Stimulated activated CD4-positive, alpha-beta T cell treated with anti-CD3 and anti-CD28 coated beads, Interleukin-2, amount 100 ng/mL, for 4 hours (primary cell): ENCODE measurements around the gene SLC66A3.

Experiments used
- DNase-seq: peaks from one replicate; pipeline ENCODE4 v3.0.0-alpha.2; 2020; ENCODE audit warnings: low read depth

SLC66A3 gene

DNA sequence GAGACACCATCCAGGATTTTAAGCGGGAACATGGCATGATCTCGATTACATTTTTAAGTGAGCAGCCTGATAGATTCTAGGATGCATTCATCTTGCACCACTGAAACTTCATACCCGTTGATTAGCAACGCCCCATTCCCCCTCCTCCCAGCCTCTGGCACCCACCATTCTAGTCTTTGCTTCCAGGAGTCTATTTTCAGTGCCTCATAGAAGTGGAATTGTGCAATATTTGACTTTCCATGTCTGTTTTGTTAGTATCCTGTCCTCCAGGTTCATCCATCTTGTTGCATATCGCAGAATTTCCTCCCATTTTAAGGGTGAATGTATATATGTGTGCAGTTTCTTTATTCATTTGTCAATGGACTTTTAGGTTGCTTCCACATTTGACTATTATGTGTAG, 20.9 kb upstream of the SLC66A3 start:
- no peak for DNase-seq

- DNase-seq: no peak
Observed at GRCh38 chr2:11140492-11140891, 14.8 kb upstream of the SLC66A3 start.

- no peak for DNase-seq
Observed at GRCh38 chr2:11141319-11141718, 13.9 kb upstream of the SLC66A3 start.

DNA sequence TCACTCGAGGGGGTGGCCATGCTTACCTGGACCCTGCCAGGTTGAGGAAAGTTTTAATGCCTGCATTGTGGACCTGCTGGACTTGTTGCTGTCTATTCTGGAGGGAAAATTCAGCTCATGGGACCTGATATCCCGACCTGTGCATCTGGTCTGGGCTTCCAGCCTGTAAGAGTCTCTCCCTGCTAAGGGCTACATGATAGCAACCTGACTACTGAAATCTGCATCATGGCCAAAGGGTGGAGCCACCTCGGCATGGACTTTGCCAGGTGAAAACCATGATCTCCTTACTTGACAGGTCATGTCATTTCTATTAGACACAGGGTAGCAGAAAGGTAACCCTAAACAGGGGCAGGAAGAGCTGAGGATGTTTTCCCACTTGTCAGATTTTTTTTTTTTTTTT, 12.9 kb upstream of the SLC66A3 start:
- DNase-seq: no peak

- no peak for DNase-seq
Observed at GRCh38 chr2:11142987-11143386, 12.3 kb upstream of the SLC66A3 start.

- no peak for DNase-seq
Observed at GRCh38 chr2:11144077-11144737, 11.1 kb upstream of the SLC66A3 start.

DNA sequence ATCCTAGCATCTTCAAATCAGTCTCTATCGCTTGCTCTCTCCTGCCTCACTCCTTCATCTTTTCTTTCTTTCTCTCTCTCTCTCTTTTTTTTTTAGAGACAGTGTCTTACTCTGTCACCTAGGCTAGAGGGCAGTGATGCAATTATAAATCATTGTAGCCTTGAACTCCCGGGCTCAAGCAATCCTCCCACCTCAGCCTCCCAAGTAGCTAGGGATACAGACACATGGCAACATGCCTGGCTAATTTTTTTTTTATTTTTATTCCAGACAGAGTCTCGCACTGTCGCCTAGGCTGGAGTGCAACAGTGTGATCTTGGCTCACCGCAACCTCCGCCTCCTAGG, 10.6 kb upstream of the SLC66A3 start:
- DNase-seq: no peak

DNA sequence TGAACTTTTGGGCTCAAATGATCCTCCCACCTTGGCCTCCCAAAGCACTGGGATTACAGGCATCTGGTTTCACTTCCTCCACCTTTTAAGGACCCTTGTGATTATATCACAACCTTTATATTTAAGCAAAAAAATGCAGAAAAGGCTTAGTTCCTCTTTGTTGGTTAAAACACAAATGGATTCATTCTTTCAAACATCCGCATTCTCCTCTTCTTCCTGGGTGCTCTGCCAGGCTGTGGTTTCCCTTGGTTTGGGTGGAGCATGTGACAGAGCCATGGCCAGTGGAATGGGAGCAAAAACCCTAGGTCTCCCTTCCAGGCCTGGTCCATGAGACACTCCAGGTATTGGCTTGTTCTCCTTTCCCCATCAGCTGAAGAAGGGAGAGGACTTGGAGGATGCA, 9.9 kb upstream of the SLC66A3 start:
- DNase-seq: no peak

DNA sequence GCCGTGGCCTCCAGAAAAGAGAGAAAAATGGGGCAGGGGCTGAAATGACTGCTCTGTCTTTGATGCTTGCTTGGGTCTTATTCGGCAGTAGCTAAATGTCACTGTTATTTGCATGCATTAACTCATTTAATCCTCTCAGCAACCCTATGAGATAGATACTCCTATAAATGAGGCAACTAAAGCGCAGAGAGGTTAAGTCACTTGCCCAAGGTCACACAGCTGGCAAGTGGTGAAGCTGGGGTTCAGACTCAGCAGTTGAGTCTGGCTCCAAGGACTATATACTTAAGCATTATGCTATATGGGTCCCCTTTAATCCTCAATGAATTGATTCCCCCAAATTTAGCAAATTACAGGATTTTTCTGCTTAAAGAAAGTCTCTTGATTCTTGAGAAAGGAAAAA, 9.2 kb upstream of the SLC66A3 start:
- no peak for DNase-seq

DNA sequence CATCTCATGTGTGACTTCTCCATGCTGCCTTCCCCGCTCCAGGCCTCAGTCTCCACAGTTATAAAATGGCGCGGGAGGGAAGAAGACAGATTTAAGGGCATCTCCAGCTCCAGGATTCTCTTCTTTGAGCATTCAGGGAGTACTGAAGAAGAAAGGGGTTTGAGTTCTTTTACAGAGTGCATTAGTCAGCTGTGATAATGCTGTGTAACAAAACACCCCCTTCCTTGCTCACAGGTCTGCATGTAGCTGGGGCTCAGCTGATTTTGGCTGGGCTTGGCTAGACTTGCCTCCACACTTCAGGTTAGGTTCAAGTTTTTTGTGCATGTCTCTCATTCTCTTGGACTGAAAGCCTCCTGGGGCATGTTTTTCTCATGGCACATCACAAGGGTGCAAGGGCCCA, 8.0 kb upstream of the SLC66A3 start:
- DNase-seq: no peak

DNA sequence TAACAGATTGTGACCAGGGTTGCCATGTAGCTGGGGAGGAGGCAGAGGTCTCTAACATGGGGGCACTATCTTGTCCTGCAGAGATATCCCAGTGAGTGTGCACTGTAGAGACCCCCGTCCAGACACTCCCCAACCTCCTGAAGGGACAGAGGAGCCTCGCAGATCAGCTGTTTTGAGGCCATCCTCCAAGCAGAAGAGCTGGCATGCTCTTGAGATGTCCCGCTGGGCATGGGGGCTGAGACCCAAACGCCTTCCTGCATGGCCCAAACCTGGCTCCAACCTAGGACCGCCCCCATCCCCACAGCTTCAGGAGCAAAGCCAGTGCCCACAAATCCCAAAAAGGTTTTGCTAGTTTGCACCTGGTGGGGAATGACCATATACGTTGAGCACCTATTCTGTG, 2.7 kb upstream of the SLC66A3 start:
- DNase-seq: no peak

GRCh38 chr2:11154016-11154922, 998 bp upstream of the SLC66A3 start:
- DNase-seq: no peak

GRCh38 chr2:11154923-11155380, 315 bp upstream of the SLC66A3 start:
- peak; percentile 99 for DNase-seq

DNA sequence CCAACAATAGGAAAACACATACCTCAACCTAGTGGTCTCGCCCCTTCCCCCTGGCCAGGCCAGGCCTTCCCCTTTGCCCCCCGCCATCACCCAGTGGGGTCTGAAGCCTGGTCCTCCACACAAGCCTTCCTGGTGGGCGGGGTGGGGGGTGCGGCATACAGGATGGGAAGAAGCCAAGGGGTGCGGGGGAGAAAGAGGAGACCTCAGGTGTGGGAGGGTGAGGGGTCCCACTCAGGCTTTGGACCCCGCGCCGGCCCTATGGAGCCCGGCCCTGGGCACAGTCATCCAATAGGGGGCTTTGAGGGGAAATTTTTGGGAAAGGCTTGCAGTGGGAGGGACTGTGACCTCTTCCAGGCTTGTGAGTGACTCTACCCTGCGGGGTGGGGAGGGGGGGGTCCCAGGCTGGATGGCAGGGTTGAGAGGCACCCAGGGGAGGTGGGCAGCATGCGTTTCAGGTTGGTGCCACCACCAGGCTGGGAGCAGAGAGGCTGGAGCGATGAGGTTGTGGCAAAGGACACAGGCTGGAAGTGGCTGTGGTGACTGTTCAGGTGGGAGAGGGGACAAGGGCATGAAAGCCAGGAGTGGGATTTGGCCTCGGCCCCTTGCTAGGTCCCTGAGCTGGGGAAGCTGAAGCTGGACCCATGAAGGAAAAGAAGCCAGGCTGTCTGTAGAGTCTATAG, 1.3 kb downstream of the SLC66A3 start:
- DNase-seq: no peak

DNA sequence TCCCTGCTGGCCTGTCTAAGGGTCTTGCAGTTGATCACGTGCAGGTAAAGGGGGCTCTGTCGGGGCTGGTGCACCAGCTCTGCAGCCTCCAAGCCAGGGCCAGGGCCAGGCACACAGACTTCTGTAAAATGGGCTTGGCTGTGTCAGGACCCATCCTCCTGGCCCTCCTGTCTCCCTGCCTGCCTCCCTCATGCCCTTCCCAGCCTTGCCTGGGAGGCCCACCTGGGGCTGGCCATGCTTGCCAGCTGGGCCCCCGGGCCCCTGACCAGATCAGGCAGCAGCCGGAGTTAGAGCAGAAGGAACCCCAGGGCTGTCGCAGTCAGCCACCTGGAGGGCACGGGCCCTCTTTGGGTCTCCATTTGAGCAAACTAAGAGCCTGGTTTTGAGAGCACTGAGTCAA, 2.0 kb downstream of the SLC66A3 start:
- no peak for DNase-seq

DNA sequence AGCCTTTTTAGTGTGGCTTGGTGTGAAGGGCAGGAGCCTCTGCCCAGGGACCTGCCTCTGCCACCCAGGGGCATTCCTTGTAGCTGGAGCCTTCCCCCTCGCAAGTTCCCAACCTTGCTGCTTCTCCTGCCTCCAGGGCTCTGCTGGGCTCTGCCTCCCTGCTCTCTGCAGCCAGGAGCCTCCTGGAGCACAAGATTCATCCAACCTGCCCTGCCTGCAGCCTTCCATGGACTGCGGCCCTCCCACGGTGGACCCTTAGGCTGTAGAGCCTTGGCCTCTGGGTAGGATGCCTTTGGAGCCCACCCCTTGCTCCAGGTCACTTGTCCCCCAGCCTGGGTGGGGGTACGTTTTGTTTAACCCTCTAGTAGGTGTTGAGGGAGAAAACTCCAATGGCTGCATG, 2.5 kb downstream of the SLC66A3 start:
- DNase-seq: no peak

DNA sequence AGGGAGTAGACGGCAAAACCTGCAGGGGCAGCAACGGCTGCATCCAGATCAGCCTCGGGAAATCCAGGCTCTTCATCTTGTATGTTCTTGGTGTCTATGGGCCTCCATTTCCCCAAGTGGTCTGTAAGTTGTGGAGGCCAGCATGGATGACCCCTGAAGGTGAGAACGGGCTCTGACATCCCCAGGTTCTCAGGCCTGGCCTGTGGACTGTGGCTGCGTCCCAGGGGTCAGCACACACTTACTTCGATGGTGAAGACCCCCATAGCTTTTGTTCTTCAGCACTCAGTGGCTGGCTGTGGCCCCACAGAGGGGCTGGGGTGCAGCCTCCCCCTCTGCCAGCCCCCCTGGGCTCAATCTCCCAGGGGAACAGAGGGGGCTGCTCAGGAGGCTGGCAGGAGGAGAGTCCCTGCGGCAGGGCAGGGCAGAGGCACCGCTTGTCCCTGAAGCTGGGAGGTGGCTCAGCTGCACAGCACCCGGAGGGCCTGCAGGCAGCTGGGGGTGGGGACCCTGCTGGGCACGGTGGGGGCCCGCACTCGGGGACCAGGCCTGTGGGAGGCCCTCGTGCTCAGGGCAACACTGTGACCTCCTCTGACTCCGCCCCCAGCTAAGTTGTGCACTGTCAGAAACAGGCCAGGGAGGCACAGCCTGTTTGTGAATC, 3.8 kb downstream of the SLC66A3 start:
- DNase-seq: no peak

DNA sequence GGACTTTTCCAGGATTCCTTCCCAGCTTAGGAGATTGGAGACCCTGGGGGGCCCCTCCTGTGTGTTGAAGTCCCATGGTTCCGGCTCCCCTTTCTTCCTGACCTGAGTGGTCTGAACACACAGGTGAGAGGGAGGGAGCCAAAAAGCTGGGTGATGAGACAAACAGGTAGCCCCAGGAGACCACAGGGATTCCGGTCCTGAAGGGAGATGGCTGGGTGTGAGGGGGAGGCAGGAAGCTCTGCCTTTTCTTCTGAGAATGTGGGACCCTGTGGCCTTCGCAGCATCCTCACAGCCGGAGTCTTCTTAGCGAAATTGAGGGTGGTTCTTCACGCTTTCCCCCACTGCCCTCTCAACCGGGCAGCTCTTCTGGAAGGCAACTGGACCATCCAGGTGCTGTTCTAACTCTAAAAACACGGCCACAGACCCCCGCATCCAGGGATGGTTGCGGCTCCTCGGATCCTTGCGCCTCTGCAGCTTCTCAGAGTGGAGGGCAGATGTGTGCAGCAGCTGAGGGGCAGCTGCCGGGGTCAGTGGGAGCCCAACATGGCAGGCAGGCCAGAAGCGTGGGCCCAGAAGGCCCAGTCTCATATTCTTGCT, 4.4 kb downstream of the SLC66A3 start:
- no peak for DNase-seq

DNA sequence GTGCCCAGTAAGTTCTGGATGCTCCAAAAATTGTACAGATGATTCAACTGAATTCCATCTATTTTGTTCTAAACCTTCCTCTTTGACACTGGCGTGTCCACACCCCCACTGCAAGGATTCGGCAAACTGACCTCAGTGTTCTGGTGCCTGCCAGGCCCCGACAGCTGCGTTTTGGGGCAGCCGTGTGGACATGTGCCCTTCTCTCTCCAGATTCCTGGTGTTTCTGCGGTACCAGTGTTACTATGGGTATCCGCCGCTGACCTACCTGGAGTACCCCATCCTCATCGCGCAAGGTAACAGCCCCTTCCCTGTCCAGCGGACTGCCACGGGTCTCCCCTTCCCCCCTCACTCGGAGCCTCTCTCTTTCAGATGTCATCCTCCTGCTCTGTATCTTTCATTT, 5.0 kb downstream of the SLC66A3 start:
- DNase-seq: no peak

DNA sequence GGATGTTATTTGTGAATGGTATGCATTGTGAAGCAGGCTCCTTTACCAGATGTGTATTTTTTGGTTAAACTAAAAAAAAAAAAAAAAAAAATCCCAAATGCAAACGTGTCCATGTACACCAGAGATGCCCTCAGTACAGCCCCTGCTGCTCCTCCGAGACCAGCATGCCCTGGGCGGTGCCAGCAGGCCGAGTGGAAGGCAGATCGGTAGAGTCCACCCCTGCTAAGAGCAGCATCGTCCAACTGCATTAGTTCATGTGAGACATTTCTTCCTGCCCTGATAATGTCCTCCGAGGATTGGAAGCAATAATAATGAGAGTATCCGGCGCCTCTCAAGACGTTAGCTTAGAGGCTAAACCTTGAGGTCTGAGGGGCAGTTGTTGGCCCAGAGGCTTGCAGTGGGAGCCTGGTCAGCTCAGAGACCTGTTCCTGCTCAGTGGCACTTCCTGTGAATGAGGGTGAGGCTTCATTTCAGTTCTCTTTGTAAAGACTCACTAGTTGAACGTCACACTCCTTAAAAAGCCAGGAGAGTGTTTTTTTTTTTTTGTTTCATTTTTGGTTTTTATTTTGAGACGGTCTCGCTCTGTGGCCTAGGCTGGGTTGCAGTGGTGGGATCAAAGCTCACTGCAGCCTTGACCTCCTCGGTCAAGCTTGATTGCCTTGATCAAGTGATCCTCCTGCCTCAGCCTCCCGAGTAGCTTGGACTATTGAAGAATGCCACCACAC, 5.6 kb downstream of the SLC66A3 start:
- no peak for DNase-seq

DNA sequence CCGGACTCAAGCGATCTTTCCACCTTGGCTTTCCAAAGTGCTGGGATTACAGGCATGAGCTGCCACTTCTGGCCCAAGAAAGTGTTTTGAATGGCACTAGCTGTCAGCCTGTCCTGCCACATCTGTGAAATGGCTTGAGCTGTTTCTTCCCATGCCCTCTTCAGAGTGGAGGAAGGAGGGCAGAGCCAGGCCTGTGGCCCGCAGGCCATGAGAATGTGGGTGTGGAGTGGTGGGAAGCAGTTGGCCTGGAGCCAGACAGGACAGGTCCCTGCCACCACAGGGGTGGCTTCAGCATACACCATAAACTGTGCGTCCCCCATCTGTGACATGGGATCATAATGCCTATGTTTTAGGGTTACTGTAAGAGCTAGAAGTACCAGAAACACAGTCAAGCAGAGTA, 6.5 kb downstream of the SLC66A3 start:
- no peak for DNase-seq
